Limb (tissue), 2 donors: ENCODE results near the gene DHRS9.
"Not testable (repeated sequence)": the region's sequence is repeated elsewhere in the genome, so short reads cannot be mapped to it uniquely, and the experiment has no call there.

Experiments
- DNase-seq, 2 donors: peaks; one replicate each; pipeline ENCODE4 v3.0.0-alpha.2; 2016; ENCODE audit errors: extremely low spot score in 2 of 2

DHRS9 gene

GRCh38 chr2:169069341-169069740 is at the start of gene DHRS9:
DHRS9 (plus strand) TSS chr2:169069563; CDS start chr2:169081582, 12,019 bp downstream.
- no peak for DNase-seq

GRCh38 chr2:169023161-169023560 is 46.2 kb upstream of the DHRS9 start:
- no peak for DNase-seq

GRCh38 chr2:169026056-169026455 is 43.3 kb upstream of the DHRS9 start:
- DNase-seq: no peak

GRCh38 chr2:169027234-169027633 is 42.1 kb upstream of the DHRS9 start:
- no peak for DNase-seq

- DNase-seq: no peak
Observed at GRCh38 chr2:169029341-169029740, 40.0 kb upstream of the DHRS9 start.

- no peak for DNase-seq
Observed at GRCh38 chr2:169031202-169031601, 38.2 kb upstream of the DHRS9 start, which contains the start of gene ABCB11. ABCB11 (minus strand) TSS chr2:169031324; CDS start chr2:169018125, 13,199 bp downstream.

GRCh38 chr2:169034256-169034655 is 35.1 kb upstream of the DHRS9 start:
- no peak for DNase-seq

- DNase-seq: no peak
Observed at GRCh38 chr2:169034984-169035544, 34.3 kb upstream of the DHRS9 start.

- DNase-seq: no peak
Observed at GRCh38 chr2:169035887-169036286, 33.5 kb upstream of the DHRS9 start.

GRCh38 chr2:169036736-169037440 is 32.5 kb upstream of the DHRS9 start:
- no peak for DNase-seq

GRCh38 chr2:169038338-169038757 is 31.0 kb upstream of the DHRS9 start:
- no peak for DNase-seq

GRCh38 chr2:169039702-169040101 is 29.7 kb upstream of the DHRS9 start:
- DNase-seq: no peak

- no peak for DNase-seq
Observed at GRCh38 chr2:169041594-169041993, 27.8 kb upstream of the DHRS9 start.

- DNase-seq: no peak
Observed at GRCh38 chr2:169042856-169043255, 26.5 kb upstream of the DHRS9 start.

GRCh38 chr2:169046440-169047151 is 22.8 kb upstream of the DHRS9 start:
- no peak for DNase-seq

GRCh38 chr2:169047256-169048250 is 21.8 kb upstream of the DHRS9 start:
- no peak for DNase-seq

GRCh38 chr2:169049142-169049541 is 20.2 kb upstream of the DHRS9 start:
- DNase-seq: no peak

- DNase-seq: no peak
Observed at GRCh38 chr2:169050476-169051240, 18.7 kb upstream of the DHRS9 start.

- not testable (repeated sequence) for DNase-seq
Observed at GRCh38 chr2:169054575-169054974, 14.8 kb upstream of the DHRS9 start.

GRCh38 chr2:169064199-169064598 is 5.2 kb upstream of the DHRS9 start:
- not testable (repeated sequence) for DNase-seq

GRCh38 chr2:169065422-169065821 is 3.9 kb upstream of the DHRS9 start:
- DNase-seq: no peak
